ENCODE measurements around the gene C1orf94. TPM values are rescaled to one million over a fixed set of nuclear protein-coding genes. Genes with fewer than 3 reads are reported as not detected.

Gene C1orf94
- total and polyA plus RNA-seq, 8 donors = not detected

DNA sequence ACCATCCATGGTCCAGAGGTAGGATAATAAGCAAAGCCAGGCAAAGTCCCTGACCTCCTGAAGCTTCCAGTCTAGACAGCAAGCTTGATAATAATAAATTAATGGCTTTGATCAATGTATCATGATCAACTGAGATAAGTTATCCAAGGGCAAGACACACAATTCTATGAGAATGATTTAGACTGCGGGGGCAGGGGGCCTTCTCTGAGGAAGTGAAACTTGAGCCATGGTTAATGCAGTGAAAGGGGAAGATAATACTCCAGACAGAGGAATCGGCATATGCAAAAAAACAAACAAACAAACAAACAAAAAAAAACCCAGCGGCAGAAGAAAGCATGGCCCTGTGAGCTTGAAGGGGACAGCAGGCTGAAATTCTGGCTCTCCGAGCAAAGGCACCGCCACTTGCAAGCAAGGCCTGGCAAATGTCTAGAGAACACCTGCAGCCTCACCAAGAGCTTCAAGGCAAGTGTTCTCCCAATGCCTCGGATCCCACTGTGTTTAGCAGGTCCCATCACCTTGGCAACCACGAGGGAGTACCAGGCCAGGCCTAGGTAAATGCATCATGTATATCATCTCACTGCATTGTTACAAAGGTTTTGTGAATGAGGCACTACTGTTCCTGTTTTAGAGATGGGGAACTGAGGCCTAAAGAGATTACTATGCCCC is 36.6 kb upstream of the C1orf94 start:
- Histone ChIP-seq H3K4me1 (no peaks in the 10 kb centered on the region), H3K27me3 (peaks cover 0 to 1% (median 0%) of the 10 kb centered on the region in 3 donors), H3K9me3 (no peaks in the 10 kb centered on the region), H3K27ac (no peak overlapping the region), H3K36me3 (no peaks in the 10 kb centered on the region), H3K4me3 (no peak overlapping the region)
- TF ChIP-seq POLR2AphosphoS5 (IDR thresholded peaks at IDR 0.05) (no peak), EP300 (IDR thresholded peaks at IDR 0.05) (no peak), POLR2A (IDR thresholded peaks at IDR 0.05) (no peak)
- TF ChIP-seq, protein P1, sequence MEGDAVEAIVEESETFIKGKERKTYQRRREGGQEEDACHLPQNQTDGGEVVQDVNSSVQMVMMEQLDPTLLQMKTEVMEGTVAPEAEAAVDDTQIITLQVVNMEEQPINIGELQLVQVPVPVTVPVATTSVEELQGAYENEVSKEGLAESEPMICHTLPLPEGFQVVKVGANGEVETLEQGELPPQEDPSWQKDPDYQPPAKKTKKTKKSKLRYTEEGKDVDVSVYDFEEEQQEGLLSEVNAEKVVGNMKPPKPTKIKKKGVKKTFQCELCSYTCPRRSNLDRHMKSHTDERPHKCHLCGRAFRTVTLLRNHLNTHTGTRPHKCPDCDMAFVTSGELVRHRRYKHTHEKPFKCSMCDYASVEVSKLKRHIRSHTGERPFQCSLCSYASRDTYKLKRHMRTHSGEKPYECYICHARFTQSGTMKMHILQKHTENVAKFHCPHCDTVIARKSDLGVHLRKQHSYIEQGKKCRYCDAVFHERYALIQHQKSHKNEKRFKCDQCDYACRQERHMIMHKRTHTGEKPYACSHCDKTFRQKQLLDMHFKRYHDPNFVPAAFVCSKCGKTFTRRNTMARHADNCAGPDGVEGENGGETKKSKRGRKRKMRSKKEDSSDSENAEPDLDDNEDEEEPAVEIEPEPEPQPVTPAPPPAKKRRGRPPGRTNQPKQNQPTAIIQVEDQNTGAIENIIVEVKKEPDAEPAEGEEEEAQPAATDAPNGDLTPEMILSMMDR (IDR thresholded peaks at IDR 0.05) = no peak
- no peak for DNase-seq
- WGBS, 5 donors = 50 to 61% (median 55%) methylated on average over 7 of the region's 7 CpGs
- intact Hi-C loops (cut with DNase I; ENCODE audit: low total_unique reads) = no loop called here

DNA sequence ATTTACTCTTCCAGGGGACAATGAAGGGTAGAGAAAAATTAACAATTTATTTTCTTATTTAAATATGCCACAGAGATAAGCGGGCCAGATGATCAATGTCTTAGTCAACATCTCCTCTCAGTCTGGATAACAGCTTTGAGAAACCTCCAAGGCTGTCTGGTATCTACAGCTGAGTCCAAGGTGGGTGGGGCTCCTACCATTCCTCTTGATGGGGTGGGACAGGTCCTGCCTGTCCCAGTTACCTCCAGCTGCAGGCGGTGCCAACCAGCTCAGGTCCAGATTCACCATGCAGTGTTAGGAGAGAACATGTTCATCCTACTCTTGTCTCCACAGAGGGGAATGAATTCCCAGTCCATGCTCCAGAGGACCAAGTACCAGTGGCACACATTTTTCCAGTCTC is 32.7 kb upstream of the C1orf94 start:
- DNase-seq = no peak
- Histone ChIP-seq H3K27ac (no peak overlapping the region), H3K9me3 (no peaks in the 10 kb centered on the region), H3K4me3 (no peak overlapping the region), H3K4me1 (no peaks in the 10 kb centered on the region), H3K36me3 (no peaks in the 10 kb centered on the region), H3K27me3 (peaks cover 0 to 15% (median 2%) of the 10 kb centered on the region in 3 donors)
- intact Hi-C loops (cut with DNase I; ENCODE audit: low total_unique reads) = no loop called here
- WGBS, 5 donors = 56 to 87% (median 73%) methylated on average over 2 of the region's 2 CpGs
- no peak for TF ChIP-seq POLR2A (IDR thresholded peaks at IDR 0.05)
- no peak for TF ChIP-seq EP300 (IDR thresholded peaks at IDR 0.05)
- no peak for TF ChIP-seq POLR2AphosphoS5 (IDR thresholded peaks at IDR 0.05)
- TF ChIP-seq, protein P1 (IDR thresholded peaks at IDR 0.05) = no peak

GRCh38 chr1:34144766-34145165 is 31.9 kb upstream of the C1orf94 start:
- Histone ChIP-seq H3K4me1 (no peaks in the 10 kb centered on the region), H3K27ac (no peak overlapping the region), H3K9me3 (no peaks in the 10 kb centered on the region), H3K36me3 (no peaks in the 10 kb centered on the region), H3K4me3 (no peak overlapping the region), H3K27me3 (peaks cover 0 to 19% (median 4%) of the 10 kb centered on the region in 3 donors)
- DNase-seq = no peak
- TF ChIP-seq EP300 (IDR thresholded peaks at IDR 0.05) (no peak), POLR2A (IDR thresholded peaks at IDR 0.05) (no peak), POLR2AphosphoS5 (IDR thresholded peaks at IDR 0.05) (no peak)
- TF ChIP-seq, protein P1 (IDR thresholded peaks at IDR 0.05) = no peak
- 62 to 85% (median 80%) methylated on average over 6 of the region's 6 CpGs for WGBS, 5 donors
- intact Hi-C loops (cut with DNase I; ENCODE audit: low total_unique reads) = no loop called here

- Histone ChIP-seq H3K9me3 (no peaks in the 10 kb centered on the region), H3K36me3 (no peaks in the 10 kb centered on the region), H3K27ac (no peak overlapping the region), H3K4me3 (no peak overlapping the region), H3K4me1 (no peaks in the 10 kb centered on the region), H3K27me3 (peaks cover 0 to 36% (median 4%) of the 10 kb centered on the region in 3 donors)
- intact Hi-C loops (cut with DNase I; ENCODE audit: low total_unique reads) = no loop called here
- 10 to 21% (median 15%) methylated on average over 4 of the region's 4 CpGs for WGBS, 5 donors
- no peak for TF ChIP-seq POLR2A (IDR thresholded peaks at IDR 0.05)
- no peak for TF ChIP-seq EP300 (IDR thresholded peaks at IDR 0.05)
- TF ChIP-seq, protein P1 (IDR thresholded peaks at IDR 0.05) = no peak
- DNase-seq = no peak
Observed at GRCh38 chr1:34147301-34147700, 29.4 kb upstream of the C1orf94 start.

All from stomach (tissue), 9 donors.